ES-I3 (cell line): Measurements from ENCODE around the gene TMUB1.

ENCODE experiments used
- H3K36me3 ChIP-seq: 2 replicates; pipeline ENCODE4 v1.6.1; 2013; ENCODE audit warnings: mild to moderate bottlenecking, low read length, control low read depth, moderate library complexity; ENCODE audit not compliant: insufficient read depth
- H3K4me1 ChIP-seq: 2 replicates; pipeline ENCODE4 v1.6.1; 2013; ENCODE audit warnings: mild to moderate bottlenecking, control low read depth, low read length; ENCODE audit not compliant: insufficient read depth
- H3K9ac ChIP-seq: 2 replicates; pipeline ENCODE4 v1.6.1; 2013; ENCODE audit warnings: low read depth, mild to moderate bottlenecking, low read length, moderate library complexity
- H3K9me3 ChIP-seq: 2 replicates; pipeline ENCODE4 v1.6.1; 2013; ENCODE audit warnings: mild to moderate bottlenecking, low read length, moderate library complexity; ENCODE audit not compliant: control insufficient read depth, insufficient read depth

Gene TMUB1

GRCh38 chr7:151066273-151066974 lies 16.9 kb downstream of the TMUB1 start:
- Histone ChIP-seq H3K36me3 (peaks cover 7% of the 10 kb centered on the region; the same call in 1 of the 2 replicates), H3K9ac (no peak overlapping the region), H3K4me1 (peaks cover 10% of the 10 kb centered on the region), H3K9me3 (no peaks in the 10 kb centered on the region)

GRCh38 chr7:151065516-151065915 lies 17.8 kb downstream of the TMUB1 start:
- Histone ChIP-seq H3K4me1 (peaks cover 10% of the 10 kb centered on the region), H3K36me3 (peaks cover 7% of the 10 kb centered on the region; the same call in 1 of the 2 replicates), H3K9ac (no peak overlapping the region), H3K9me3 (no peaks in the 10 kb centered on the region)

- H3K9me3 ChIP-seq = no peaks in the 10 kb centered on the region
- peaks cover 10% of the 10 kb centered on the region for H3K4me1 ChIP-seq
- H3K9ac ChIP-seq = no peak overlapping the region
- H3K36me3 ChIP-seq = peaks cover 7% of the 10 kb centered on the region; the same call in 1 of the 2 replicates
Observed at GRCh38 chr7:151064993-151065392, 18.3 kb downstream of the TMUB1 start.

GRCh38 chr7:151064454-151064853 lies 18.8 kb downstream of the TMUB1 start:
- Histone ChIP-seq H3K36me3 (peaks cover 7% of the 10 kb centered on the region; the same call in 1 of the 2 replicates), H3K9ac (no peak overlapping the region), H3K9me3 (no peaks in the 10 kb centered on the region), H3K4me1 (peaks cover 10% of the 10 kb centered on the region)

- H3K9ac ChIP-seq = peak overlapping the region; percentile 49; the same call in 1 of the 2 replicates
- H3K4me1 ChIP-seq = peaks cover 10% of the 10 kb centered on the region
- no peaks in the 10 kb centered on the region for H3K9me3 ChIP-seq
- peaks cover 7% of the 10 kb centered on the region; the same call in 1 of the 2 replicates for H3K36me3 ChIP-seq
Observed at GRCh38 chr7:151063212-151063561, 20.1 kb downstream of the TMUB1 start.

- Histone ChIP-seq H3K36me3 (peaks cover 7% of the 10 kb centered on the region; the same call in 1 of the 2 replicates), H3K9me3 (no peaks in the 10 kb centered on the region), H3K4me1 (peaks cover 4% of the 10 kb centered on the region), H3K9ac (peak overlapping the region; percentile 36)
Observed at GRCh38 chr7:151062399-151063211, 20.7 kb downstream of the TMUB1 start.

- H3K36me3 ChIP-seq = 0 out of 2 replicates have a peak, but pooled peaks cover 2% of the 10 kb centered on the region
- H3K9ac ChIP-seq = peak overlapping the region; percentile 72; the same call in 1 of the 2 replicates
- no peaks in the 10 kb centered on the region for H3K4me1 ChIP-seq
- H3K9me3 ChIP-seq = no peaks in the 10 kb centered on the region
Observed at GRCh38 chr7:151062111-151062398, 21.2 kb downstream of the TMUB1 start.

GRCh38 chr7:151061213-151062110 lies 21.8 kb downstream of the TMUB1 start:
- Histone ChIP-seq H3K4me1 (peaks cover 2% of the 10 kb centered on the region; the same call in 1 of the 2 replicates), H3K36me3 (no peaks in the 10 kb centered on the region), H3K9me3 (no peaks in the 10 kb centered on the region), H3K9ac (peak overlapping the region; percentile 72)

- H3K9me3 ChIP-seq = no peaks in the 10 kb centered on the region
- no peaks in the 10 kb centered on the region for H3K36me3 ChIP-seq
- peaks cover 6% of the 10 kb centered on the region; the same call in 1 of the 2 replicates for H3K4me1 ChIP-seq
- H3K9ac ChIP-seq = peak overlapping the region; percentile 72
Observed at GRCh38 chr7:151060416-151061212, 22.7 kb downstream of the TMUB1 start.

- peaks cover 6% of the 10 kb centered on the region; the same call in 1 of the 2 replicates for H3K4me1 ChIP-seq
- H3K36me3 ChIP-seq = no peaks in the 10 kb centered on the region
- peak overlapping the region; percentile 72 for H3K9ac ChIP-seq
- no peaks in the 10 kb centered on the region for H3K9me3 ChIP-seq
Observed at GRCh38 chr7:151060113-151060415, 23.2 kb downstream of the TMUB1 start.

- H3K36me3 ChIP-seq = no peaks in the 10 kb centered on the region
- H3K9me3 ChIP-seq = no peaks in the 10 kb centered on the region
- H3K4me1 ChIP-seq = peaks cover 6% of the 10 kb centered on the region; the same call in 1 of the 2 replicates
- H3K9ac ChIP-seq = peak within 1 kb of the TSS; percentile 72
Observed at GRCh38 chr7:151059367-151060112, 23.8 kb downstream of the TMUB1 start, which contains the start of gene SLC4A2. SLC4A2 (plus strand) TSS chr7:151059589; CDS start chr7:151061988, 2,399 bp downstream.

GRCh38 chr7:151058781-151059366 lies 24.4 kb downstream of the TMUB1 start:
- Histone ChIP-seq H3K36me3 (no peaks in the 10 kb centered on the region), H3K4me1 (peaks cover 6% of the 10 kb centered on the region; the same call in 1 of the 2 replicates), H3K9me3 (no peaks in the 10 kb centered on the region), H3K9ac (peak overlapping the region; percentile 72; the same call in 1 of the 2 replicates)
